Ramos (cell line): ENCODE results near the gene B9D2.

ENCODE experiments used
- in situ Hi-C: fragments of 300-500 bp; cut with MboI; formaldehyde crosslinking; loops from one replicate; pipeline ENCODE4 v1.14.3; 2022; ENCODE audit warnings: low sequenced_read_pairs; ENCODE audit not compliant: unreplicated experiment

Gene B9D2

GRCh38 chr19:41318696-41319499, 45.1 kb downstream of the B9D2 start:
- in situ Hi-C loops: no loop called here

- in situ Hi-C loops: no loop called here
Measured at GRCh38 chr19:41316306-41316920, 47.5 kb downstream of the B9D2 start.

GRCh38 chr19:41311613-41312012, 52.3 kb downstream of the B9D2 start:
- in situ Hi-C loops: no loop called here

DNA sequence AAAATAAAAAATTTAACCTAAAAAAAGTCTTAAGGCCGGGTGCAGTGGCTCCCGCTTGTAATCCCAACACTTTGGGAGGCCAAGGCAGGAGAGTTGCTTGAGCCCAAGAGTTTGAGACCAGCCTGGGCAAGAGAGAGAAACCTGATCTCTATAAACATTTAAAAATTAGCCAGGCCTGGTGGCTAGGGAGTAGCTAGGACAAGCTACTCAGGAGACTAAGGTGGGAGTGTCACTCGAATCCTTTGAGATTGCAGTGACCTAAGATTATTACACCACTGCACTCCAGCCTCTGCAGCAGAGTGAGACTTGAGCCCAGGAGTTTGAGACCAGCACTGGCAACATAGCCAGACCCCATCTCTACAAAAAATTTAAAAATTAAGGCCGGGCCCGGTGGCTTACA, 52.9 kb downstream of the B9D2 start:
- in situ Hi-C loops: no loop called here

DNA sequence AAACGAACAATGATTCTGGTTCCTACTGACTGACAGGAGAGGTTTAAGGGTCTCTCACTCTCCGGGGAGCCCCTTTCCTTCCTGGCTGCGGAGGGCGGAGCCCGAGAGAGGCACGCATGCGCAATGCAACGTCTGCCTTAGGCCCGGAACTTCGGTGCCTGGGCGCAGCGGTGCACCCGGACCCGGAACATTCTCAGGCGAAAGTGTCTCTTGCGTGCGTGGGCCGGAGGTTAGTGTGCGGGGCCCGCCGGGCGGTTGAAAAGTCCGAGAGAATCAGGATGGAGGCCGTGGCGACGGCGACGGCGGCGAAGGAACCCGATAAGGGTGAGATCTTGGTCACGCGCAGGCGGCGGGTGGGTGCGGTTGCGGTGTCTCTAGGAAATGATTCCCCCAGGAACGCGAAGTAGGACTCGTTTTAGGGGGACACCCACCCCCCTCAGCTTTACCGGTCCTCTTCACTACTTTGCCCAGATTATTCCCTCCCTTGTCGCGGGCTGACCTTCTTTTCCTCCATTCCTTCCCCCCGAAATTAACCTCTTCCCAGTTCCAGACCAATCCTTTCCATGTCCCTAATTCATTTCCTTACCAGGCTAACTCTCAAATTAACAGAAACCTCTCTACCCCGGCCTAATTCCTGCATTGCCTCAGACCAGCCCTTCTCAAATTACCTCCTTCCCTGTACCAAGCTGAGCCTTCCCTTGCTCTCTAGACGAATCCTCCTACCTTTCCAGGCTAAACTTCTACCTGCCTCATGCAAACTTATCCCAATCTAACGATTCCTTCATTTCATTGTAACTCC, 53.7 kb downstream of the B9D2 start, which contains the start of gene CCDC97:
CCDC97 (plus strand) TSS at position 140 of the 799 bp plus-strand sequence; CDS start at position 279, 139 bp downstream.
- in situ Hi-C loops: no loop called here

GRCh38 chr19:41309180-41310032, 54.5 kb downstream of the B9D2 start:
- in situ Hi-C loops: no loop called here

GRCh38 chr19:41308450-41309179, 55.3 kb downstream of the B9D2 start:
- in situ Hi-C loops: no loop called here

DNA sequence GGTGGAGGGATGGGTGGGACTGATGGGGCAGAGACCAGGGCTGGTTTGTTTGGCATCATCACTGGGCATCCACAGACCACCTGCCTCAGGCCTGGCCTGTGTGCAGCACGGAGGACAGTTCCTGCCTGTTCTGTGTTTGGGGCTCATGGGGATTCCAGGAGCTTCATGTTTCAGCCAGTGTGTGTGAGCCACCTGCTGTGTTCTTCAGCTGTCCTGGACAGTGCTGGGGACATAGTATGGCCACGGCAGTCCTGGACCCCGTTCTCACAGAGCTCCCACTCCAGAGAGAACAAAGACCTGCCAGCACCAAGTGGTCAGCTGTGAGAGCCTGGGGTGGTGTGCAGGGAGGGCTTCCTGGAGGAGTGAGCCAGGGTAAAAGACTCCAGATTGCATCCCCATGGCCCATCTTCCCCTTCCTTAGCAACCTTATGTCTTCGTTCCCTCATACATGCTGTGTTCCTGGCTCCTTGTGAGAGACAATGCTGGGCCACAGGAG, 55.9 kb downstream of the B9D2 start:
- in situ Hi-C loops: no loop called here

DNA sequence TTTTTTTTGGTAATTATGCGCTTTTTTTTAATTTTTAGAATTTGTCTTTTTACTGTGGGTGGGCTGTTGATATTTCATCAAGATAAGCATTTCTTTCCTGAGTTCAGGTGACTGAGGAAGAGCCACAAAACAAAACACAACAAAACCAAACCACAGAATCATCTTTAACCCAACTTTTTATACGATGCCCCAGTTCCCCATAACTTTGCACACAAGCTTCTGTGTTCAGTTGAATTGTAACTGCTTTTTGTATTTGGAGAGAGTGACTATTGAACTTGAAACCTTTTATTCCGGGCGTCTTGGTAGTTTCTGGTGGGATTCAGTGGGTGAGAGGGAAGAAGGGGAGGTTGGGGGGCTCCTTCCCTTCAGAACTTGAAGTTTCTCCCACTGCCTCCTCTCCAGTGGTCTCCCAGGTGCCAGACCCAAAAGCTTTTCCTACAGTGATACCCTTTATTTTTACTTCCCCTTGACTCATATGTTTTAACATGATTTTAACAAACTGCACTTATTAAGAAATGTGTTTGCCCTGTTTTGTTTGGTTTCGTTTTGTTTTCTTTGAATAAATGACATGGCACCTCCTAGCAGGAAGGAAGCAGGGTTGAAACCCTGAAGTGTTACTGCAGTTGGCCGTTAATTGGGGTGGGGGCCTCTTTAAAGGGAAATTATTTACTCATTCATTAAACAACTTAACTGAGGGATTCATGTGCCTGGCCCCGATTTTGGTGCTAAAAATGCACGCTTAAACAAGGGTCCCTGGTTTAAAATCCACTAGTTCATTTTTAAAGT, 56.7 kb downstream of the B9D2 start:
- in situ Hi-C loops: no loop called here

DNA sequence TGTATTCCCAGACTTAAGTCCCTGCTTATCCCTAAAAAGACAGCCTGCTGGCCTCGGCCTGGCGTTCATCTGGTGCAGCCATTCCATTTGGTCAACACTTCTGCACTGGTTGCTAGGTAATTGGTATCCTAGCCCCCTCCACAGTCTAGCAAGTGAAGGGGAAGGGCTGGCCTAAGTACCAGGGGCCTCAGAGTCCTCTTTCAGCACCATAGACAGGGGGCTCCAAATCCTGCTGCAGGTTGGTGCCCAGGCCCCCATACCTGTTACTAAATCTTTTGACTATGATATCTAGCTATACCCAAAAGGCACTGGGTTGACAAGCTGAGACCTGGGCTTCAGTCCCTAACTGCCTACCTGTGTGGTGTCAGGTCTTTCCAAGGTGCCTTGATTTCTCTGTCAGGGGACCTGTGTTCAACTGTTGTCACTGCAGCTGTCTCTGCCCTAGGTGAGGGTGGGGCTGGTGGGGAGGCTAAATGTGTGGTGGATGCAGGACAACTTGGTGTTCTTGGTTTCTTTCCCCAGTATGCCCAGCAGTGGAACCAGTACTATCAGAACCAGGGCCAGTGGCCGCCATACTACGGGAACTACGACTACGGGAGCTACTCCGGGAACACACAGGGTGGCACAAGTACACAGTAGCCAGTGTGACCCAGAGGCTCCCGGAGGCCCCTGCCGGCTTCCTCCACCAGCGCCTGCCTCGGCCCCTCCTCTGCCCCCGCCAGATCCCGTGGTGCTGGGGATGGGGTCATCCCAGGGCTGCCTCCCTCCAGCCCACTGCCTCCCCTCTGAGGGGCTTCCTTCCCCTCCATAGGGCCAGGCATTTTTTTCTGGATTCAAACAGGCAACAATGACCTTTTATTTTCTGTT, 57.8 kb downstream of the B9D2 start:
- in situ Hi-C loops: no loop called here

DNA sequence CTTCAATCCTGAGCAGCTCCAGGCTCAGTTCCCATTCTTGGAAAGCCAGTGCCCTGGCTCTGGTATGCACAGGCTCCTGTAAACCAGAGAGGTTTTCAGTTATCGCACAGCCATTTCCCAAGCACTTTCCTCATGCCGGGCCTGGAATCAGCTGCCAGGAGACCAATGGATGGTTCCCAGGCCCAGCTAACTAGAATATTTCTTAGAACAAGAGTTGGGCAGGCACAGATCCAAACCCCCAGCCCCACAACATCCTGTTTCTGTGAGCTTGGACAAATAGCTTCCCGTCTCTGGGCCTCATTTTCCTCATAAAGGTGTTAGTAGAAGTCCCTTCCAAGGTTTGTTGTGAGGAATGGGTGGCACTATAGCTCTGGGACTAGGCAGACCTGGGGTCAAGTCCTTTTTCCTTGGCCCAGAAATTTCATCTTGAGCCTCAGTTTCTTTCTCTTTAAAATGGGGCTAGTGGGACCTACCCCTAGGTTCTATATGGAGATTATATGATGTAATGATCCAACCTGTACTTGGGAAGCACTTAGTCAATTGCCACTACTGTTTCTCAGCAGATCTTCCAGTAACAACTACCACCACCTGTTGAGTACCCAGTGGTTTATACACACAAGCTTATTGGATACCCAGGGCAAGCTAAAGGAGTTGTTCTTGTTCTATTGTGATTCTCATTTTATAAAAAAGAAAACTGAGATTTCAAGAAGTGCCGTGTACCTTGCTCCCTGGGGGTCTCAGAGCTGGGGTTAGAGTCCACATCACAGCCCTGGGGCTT, 59.1 kb downstream of the B9D2 start:
- in situ Hi-C loops: no loop called here
